ENCODE results near the gene SMYD3. TPM values are rescaled to one million over a fixed set of nuclear protein-coding genes. Genes with fewer than 3 reads are reported as not detected.

Gene SMYD3
- total RNA-seq, 1 donor from 2014 or later: 31.9 TPM

DNA sequence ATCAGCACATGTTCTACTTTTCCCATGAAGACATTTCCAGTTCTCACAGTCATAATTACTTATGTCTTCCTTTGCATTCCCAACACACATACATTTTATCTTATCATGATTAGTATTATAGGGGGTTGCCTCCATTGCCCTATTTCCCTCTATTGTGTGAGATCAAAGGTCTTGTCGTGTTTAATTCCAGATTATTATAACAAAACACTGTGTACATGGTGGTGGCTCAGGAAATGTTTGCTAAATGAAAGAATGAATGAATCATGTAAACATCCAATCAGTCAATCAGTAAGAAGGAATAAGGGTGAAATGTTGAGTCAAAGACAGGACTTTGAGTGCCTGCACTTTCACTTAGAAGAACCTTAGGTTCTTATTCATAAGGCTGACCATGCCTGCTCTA, 376.0 kb downstream of the SMYD3 start:
- no peak for DNase-seq (ENCODE audit: low spot score, unreplicated experiment)
- no peaks in the 10 kb centered on the region for H3K36me3 Mint-ChIP-seq (ENCODE audit: insufficient read depth)
- H3K27ac Mint-ChIP-seq: no peak overlapping the region
- no peaks in the 10 kb centered on the region for H3K27me3 Mint-ChIP-seq
- H3K9me3 Mint-ChIP-seq (ENCODE audit: low read depth): no peaks in the 10 kb centered on the region
- no peak overlapping the region for H3K4me3 Mint-ChIP-seq (ENCODE audit: low read depth)
- TF ChIP-seq, protein P1, sequence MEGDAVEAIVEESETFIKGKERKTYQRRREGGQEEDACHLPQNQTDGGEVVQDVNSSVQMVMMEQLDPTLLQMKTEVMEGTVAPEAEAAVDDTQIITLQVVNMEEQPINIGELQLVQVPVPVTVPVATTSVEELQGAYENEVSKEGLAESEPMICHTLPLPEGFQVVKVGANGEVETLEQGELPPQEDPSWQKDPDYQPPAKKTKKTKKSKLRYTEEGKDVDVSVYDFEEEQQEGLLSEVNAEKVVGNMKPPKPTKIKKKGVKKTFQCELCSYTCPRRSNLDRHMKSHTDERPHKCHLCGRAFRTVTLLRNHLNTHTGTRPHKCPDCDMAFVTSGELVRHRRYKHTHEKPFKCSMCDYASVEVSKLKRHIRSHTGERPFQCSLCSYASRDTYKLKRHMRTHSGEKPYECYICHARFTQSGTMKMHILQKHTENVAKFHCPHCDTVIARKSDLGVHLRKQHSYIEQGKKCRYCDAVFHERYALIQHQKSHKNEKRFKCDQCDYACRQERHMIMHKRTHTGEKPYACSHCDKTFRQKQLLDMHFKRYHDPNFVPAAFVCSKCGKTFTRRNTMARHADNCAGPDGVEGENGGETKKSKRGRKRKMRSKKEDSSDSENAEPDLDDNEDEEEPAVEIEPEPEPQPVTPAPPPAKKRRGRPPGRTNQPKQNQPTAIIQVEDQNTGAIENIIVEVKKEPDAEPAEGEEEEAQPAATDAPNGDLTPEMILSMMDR (IDR thresholded peaks at IDR 0.05; ENCODE audit: unreplicated experiment): no peak
- no peaks in the 10 kb centered on the region for H3K4me1 Mint-ChIP-seq (ENCODE audit: low read depth)

- H3K27me3 Mint-ChIP-seq: no peaks in the 10 kb centered on the region
- no peak for DNase-seq (ENCODE audit: low spot score, unreplicated experiment)
- no peak overlapping the region for H3K4me3 Mint-ChIP-seq (ENCODE audit: low read depth)
- no peaks in the 10 kb centered on the region for H3K36me3 Mint-ChIP-seq (ENCODE audit: insufficient read depth)
- TF ChIP-seq, protein P1 (IDR thresholded peaks at IDR 0.05; ENCODE audit: unreplicated experiment): no peak
- H3K9me3 Mint-ChIP-seq (ENCODE audit: low read depth): no peaks in the 10 kb centered on the region
- H3K27ac Mint-ChIP-seq: no peak overlapping the region
- no peaks in the 10 kb centered on the region for H3K4me1 Mint-ChIP-seq (ENCODE audit: low read depth)
Observed at GRCh38 chr1:246128494-246129069, 378.5 kb downstream of the SMYD3 start.

GRCh38 chr1:246126580-246126979, 380.5 kb downstream of the SMYD3 start:
- DNase-seq (ENCODE audit: low spot score, unreplicated experiment): no peak

GRCh38 chr1:246122071-246122470, 385.0 kb downstream of the SMYD3 start:
- TF ChIP-seq, protein P1 (IDR thresholded peaks at IDR 0.05; ENCODE audit: unreplicated experiment): no peak
- Mint-ChIP-seq H3K4me3 (ENCODE audit: low read depth) (no peak overlapping the region), H3K27ac (no peak overlapping the region), H3K36me3 (ENCODE audit: insufficient read depth) (no peaks in the 10 kb centered on the region), H3K4me1 (ENCODE audit: low read depth) (no peaks in the 10 kb centered on the region), H3K27me3 (no peaks in the 10 kb centered on the region), H3K9me3 (ENCODE audit: low read depth) (no peaks in the 10 kb centered on the region)
- no peak for DNase-seq (ENCODE audit: low spot score, unreplicated experiment)

More at GRCh38 chr1:246126580-246126979, 380.5 kb downstream of the SMYD3 start:
- no peaks in the 10 kb centered on the region for H3K36me3 Mint-ChIP-seq (ENCODE audit: insufficient read depth)
- no peak overlapping the region for H3K4me3 Mint-ChIP-seq (ENCODE audit: low read depth)
- TF ChIP-seq, protein P1 (IDR thresholded peaks at IDR 0.05; ENCODE audit: unreplicated experiment): no peak
- no peak overlapping the region for H3K27ac Mint-ChIP-seq
- H3K9me3 Mint-ChIP-seq (ENCODE audit: low read depth): no peaks in the 10 kb centered on the region
- no peaks in the 10 kb centered on the region for H3K4me1 Mint-ChIP-seq (ENCODE audit: low read depth)
- no peaks in the 10 kb centered on the region for H3K27me3 Mint-ChIP-seq

DNA sequence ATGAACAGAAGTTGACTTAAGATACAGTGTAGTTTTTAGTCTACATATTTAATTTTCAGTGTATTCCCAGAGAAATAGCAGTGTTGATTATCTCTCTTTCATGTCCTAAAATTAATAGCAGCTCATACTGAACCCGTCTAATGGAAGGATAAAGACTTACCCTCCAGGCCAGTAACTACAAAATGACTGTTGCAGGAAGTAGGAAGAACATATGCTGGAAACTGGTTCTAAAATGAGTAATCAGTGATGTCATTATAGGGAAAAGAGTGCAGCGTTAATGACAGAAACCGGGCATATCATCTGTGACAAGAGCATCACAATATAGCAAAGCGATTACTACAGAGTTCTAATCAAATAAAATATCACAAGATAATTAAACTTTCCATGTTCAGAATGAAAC, 385.5 kb downstream of the SMYD3 start:
- Mint-ChIP-seq H3K4me3 (ENCODE audit: low read depth) (no peak overlapping the region), H3K27ac (no peak overlapping the region), H3K36me3 (ENCODE audit: insufficient read depth) (no peaks in the 10 kb centered on the region), H3K27me3 (no peaks in the 10 kb centered on the region), H3K9me3 (ENCODE audit: low read depth) (no peaks in the 10 kb centered on the region), H3K4me1 (ENCODE audit: low read depth) (no peaks in the 10 kb centered on the region)
- TF ChIP-seq, protein P1 (IDR thresholded peaks at IDR 0.05; ENCODE audit: unreplicated experiment): no peak
- DNase-seq (ENCODE audit: low spot score, unreplicated experiment): no peak

All from progenitor cell of endocrine pancreas (in vitro differentiated cells).